VCaP (cell line): ENCODE results near the gene TRNT1.

Experiments used
- H3K27ac ChIP-seq: fragments of 450-650 bp; 2 replicates; pipeline ENCODE4 v1.5.1; 2017
- TF ChIP-seq, protein P1 (sequence below): fragments of 450-650 bp; conservative IDR thresholded peaks from 2 replicates; pipeline ENCODE4 v1.5.1; 2017; ENCODE audit warnings: mild to moderate bottlenecking, moderate library complexity

The TRNT1 gene

DNA sequence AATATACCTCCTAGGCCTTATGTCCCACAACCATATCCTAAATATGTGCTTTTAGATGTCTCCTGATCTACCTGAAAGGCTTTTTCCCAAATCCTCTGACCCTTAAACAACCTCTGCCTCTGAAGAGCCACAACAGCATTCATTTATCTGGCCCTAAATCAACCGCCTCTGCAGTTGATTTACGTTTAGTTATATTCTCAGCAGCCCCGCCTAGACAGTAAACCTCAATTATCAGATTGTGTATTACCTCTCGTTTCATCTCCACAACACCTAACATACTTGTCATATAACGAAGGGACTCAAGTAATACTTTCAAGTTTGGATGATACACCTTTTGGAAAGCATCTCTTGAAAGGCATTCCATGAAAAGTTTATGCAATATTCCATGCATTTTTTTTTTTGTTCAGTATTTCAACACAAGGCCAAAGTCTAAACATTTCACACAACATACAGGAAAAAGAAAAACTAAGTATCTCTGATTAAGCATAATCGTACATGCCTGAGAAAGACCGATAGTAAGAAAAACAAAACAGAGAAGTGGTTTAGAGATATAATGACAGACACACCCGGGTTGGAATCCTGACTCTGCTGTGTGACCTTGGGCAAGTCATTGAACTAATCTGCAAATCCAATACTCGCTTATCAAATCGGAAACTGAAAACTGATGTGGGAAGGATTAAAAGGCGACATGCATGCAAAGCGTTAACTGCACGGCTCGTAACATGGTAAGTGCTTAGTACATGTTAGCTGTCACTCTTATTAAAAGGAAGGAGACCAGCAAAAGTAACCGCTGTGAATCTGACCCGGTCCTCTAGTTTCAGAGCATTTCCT lies 52.0 kb downstream of the TRNT1 start:
- H3K27ac ChIP-seq, result peak overlapping the region; percentile 85
- TF ChIP-seq, protein P1, sequence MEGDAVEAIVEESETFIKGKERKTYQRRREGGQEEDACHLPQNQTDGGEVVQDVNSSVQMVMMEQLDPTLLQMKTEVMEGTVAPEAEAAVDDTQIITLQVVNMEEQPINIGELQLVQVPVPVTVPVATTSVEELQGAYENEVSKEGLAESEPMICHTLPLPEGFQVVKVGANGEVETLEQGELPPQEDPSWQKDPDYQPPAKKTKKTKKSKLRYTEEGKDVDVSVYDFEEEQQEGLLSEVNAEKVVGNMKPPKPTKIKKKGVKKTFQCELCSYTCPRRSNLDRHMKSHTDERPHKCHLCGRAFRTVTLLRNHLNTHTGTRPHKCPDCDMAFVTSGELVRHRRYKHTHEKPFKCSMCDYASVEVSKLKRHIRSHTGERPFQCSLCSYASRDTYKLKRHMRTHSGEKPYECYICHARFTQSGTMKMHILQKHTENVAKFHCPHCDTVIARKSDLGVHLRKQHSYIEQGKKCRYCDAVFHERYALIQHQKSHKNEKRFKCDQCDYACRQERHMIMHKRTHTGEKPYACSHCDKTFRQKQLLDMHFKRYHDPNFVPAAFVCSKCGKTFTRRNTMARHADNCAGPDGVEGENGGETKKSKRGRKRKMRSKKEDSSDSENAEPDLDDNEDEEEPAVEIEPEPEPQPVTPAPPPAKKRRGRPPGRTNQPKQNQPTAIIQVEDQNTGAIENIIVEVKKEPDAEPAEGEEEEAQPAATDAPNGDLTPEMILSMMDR, result no peak

DNA sequence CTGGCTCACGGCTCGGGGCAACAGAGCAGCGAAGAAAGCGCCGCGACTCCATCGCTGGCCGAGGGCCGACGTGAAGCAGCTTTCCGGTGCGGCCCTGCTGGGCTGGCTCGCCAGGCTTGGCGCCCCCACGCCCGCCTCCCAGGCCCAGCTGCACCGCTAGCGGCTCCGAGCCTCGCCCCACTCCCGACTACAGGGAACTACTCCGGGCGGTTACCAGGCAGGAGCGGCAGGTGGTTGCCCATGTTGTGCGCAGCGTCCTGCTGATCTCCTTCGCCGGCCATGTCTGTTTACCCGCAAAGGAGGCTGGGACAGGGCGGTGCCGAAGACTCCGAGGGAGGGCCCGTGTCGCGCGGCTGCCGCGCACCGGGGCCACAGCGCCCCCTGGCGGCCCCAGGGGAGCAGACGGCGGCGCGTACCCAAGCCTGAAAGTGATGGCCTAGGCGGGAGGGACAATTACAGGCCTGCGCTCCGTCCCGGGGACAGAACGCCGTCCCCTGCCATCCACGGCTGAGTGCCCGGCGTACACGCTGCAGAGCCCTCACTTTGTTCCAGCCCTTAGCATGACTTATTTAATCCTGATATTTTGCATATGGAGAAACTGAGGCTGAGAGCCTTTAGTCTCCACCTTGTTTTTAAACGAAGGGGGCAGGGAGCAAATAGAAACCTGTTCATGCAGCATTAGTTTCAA lies 52.8 kb downstream of the TRNT1 start, which contains the start of gene CRBN:
CRBN (minus strand) TSS at position 285 of the 688 bp plus-strand sequence; CDS start at position 281, 4 bp downstream.
- TF ChIP-seq, protein P1, result peak; percentile 100
- peak within 1 kb of the TSS; percentile 85 for H3K27ac ChIP-seq

DNA sequence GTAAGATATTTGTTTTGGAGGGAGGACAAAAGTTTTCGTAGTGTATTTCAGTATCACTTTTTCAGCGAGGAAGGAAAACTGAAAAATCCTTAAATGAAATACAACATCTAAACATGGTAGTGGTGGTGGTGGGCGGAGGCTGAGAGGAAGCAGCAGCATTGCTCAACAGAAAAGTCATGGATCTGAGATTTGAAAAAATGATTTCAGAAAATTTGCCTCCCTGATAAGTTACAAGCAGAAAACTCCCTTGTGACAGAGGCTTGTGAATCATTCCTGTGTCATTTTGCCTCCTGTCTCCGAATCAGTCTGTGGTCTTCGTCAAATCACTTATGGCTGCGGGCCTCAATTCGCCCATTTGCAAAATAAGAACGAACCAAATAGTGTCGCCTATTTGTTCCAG lies 53.7 kb downstream of the TRNT1 start:
- H3K27ac ChIP-seq, result no peak overlapping the region; the same call in 1 of the 2 replicates
- TF ChIP-seq, protein P1, result no peak

DNA sequence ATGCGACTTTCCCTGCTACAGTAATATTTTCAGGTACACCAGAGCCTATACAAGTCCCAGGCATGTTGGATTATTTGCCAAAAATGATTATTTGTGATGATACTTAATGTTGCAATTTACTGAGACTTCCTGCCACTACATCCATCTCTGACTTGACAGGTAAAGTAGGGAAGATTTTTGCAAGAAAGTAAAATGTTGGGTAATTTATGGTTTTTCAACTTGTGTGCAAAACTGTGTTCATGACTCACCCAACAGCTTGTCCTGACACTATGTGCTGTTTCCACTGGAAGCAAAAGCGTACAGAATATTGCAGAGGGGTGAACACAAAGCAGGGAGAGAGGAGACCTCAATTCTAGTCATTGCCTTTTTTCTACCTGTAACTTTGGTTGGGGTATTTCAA lies 58.1 kb downstream of the TRNT1 start:
- H3K27ac ChIP-seq, result no peak overlapping the region
- TF ChIP-seq, protein P1, result no peak

DNA sequence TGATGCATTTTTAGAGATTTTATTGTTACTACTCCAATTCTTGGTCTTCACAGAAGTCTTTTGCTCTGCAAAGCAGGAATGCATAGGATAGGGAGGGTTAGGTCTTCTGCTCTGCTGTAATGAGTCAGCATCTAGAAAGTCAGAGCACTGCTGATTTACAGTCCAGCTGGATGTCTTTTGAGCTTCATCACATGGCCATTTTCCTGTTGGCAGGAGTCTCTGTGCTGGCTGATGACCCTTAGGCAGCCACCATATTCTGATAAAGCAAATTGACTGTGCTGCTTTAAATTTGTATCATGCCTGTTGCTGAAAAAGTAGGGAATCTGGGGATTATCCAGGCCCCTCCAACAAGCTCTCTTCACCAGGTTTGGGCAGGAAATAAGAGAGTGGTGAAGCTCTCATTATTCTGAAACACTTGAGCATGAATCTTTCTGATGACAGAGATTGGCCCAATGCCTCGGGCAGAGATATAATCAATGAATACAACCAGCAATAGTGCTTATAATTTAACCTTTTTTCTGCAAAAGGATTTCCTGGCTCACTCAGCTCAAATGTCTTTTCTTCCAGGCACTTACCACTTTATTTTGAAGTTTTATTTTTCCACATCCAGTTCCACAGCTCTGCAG lies 62.5 kb downstream of the TRNT1 start:
- H3K27ac ChIP-seq, result no peak overlapping the region
- TF ChIP-seq, protein P1, result no peak

DNA sequence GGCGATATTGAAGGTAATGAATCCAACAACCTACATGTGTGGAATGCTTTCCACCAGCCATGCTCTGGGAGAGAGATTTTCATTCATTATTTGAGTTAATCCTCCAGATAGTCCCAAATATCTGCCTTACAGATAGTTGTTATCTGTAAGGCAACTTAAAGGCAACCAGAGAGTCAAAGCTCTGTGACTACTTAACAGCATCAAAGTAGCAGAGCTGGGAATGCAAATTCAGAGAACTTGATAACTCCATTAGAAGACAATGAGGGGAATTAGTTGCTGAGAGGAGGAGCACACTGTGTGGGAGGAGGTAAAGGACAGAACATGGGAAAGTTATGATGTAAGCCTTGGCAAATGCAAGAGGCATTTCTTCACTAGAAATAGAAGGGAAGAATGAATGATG lies 63.2 kb downstream of the TRNT1 start:
- TF ChIP-seq, protein P1, result no peak

DNA sequence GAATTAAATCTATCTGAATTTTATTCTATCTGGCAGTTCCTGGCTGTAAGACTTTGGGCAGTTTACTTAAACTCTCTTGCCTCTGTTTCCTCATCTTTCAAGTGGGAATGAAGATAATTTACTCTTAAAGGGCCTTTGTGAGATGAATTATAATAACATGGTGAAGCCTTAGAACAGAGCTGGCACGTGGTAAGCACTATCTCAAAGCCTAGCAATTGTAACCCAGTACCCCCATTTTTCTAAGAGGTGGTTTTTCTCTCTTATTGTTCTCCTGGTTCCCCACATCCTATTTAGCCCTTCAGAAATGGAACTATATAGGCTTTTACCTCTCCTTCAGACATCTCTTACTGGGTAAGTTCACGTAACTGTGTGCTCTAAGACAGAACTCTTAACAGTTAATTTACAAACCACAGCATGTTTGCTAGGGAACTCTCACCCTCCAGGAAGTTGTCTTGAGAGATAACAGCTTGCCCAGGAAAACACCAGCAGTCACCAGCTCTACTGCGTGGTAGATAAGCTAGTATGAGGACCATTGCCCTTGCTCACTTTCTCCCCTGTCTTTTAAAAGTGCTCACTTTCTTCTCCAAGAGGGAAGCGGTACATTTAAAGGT lies 65.0 kb downstream of the TRNT1 start:
- TF ChIP-seq, protein P1, result no peak
- peak overlapping the region; percentile 36 for H3K27ac ChIP-seq

More for the DNA sequence above, 63.2 kb downstream of the TRNT1 start:
- H3K27ac ChIP-seq, result no peak overlapping the region
